ENCODE data around the gene PI4K2B.
"Not testable (repeated sequence)": the region's sequence is repeated elsewhere in the genome, so short reads cannot be mapped to it uniquely, and the experiment has no call there.

Gene PI4K2B

GRCh38 chr4:25245181-25245580 is 11.3 kb downstream of the PI4K2B start:
- DNase-seq, result no peak

GRCh38 chr4:25246680-25247611 is 13.1 kb downstream of the PI4K2B start:
- DNase-seq, result no peak

- not testable (repeated sequence) for DNase-seq
These were observed 15.0 kb downstream of the PI4K2B start for GRCh38 chr4:25248875-25249274.

DNA sequence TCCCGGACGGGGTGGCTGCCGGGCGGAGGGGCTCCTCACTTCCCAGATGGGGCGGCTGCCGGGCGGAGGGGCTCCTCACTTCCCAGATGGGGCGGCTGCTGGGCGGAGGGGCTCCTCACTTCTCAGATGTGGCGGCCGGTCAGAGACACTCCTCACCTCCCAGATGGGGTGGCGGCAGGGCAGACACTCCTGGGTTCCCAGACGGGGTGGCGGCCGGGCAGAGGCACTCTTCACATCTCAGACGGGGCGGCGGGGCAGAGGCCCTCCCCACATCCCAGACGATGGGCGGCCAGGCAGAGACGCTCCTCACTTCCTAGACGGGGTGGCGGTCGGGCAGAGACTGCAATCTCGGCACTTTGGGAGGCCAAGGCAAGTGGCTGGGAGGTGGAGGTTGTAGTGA is 15.7 kb downstream of the PI4K2B start:
- DNase-seq, result not testable (repeated sequence)

GRCh38 chr4:25252230-25253070 is 18.6 kb downstream of the PI4K2B start:
- no peak for DNase-seq

DNA sequence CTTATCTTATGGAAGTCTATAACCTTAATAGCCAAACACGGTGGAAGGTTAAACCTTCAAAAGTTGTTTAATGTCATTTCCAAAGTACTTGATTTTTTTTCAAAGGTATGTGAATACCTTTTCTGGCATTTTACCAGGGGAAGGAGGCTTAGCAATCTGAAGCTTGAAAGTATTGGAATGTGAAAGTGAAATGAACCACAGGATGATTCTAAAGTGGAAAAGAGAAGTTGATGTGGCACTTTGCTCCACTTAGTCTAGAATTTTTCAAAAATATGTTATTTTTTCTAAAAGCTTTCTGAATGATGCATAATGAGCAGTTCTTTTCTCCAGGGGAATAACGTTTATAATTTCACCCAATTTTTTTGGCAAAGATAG is 19.2 kb downstream of the PI4K2B start:
- no peak for DNase-seq

DNA sequence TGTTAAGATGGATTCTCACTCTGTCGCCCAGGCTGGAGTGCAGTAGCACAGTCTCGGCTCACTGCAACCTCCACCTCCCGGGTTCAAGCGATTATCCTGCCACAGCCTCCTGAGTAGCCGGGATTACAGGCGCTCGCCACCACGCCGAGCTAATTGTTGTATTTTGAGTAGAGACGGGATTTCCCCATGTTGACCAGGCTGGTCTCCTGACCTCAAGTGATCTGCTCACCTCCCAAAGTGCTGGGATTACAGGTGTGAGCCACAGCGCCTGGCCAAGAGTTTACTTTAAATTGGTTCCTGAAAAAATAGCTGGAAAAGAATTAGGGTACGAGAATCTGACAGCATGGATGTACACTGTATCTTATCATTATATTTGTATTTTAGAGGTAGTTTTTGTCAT is 20.0 kb downstream of the PI4K2B start:
- DNase-seq, result not testable (repeated sequence)

DNA sequence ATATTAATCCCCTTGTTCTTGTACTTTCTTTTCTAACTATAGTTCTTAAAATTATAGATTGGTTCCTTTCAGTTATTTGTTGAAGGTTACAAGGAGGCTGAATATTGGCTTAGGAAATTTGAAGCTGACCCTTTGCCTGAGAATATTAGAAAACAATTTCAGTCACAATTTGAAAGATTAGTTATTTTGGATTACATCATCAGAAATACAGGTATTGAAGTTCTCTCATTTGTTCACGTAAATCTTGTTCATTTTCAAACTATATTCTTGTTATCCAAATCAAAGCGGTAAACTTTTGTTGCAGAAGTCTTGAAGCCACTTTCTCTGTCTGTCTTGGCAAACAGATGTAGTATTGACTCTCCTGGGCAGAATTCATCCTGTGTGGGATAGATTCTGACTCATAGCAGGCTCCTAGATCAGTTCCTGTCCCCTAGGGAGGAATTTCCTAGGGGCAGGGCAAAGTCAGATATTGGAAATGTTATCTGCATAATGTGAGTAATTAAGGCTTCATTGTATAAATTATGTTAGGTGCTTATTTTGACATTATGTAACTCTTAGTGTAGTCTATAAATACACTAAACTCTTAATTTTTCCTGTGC is 25.2 kb downstream of the PI4K2B start:
- DNase-seq, result no peak

DNA sequence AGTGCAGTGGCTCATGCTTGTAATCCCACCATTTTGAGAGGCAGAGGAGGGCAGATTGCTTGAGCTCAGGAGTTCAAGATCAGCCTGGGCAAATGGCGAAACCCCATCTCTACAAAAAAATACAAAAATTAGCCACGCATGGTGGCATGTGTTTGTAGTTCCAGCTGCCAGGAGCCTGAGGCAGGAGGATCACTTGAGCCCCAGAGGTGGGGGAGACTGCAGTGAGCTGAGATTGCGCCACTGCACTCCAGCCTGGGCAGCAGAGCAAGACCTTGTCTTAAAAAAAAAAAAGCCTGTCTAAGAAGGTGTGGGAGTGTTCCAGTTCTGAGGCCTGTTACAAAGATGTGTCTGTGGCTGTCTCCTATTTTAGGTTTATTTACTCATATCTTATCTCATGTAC is 38.0 kb downstream of the PI4K2B start:
- no peak for DNase-seq

DNA sequence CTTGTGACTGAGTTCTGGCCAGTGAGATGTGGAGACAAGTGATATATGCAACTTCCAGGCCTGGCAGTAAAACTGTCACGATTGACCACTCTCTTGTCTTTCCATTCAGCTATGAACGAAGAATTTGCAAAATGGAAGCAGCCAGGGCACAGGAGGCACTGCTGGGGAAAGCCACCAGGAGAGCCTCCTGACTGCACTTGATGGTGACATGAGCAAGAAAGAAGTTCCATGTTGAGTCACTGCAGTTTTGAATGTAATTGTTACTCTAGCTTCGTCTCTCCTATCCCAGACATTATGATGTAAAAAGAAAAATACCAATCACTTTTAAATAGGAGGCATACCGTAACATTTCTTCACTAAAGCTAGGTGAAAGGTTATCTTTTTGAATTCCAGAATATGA is 46.4 kb downstream of the PI4K2B start:
- DNase-seq, result no peak

DNA sequence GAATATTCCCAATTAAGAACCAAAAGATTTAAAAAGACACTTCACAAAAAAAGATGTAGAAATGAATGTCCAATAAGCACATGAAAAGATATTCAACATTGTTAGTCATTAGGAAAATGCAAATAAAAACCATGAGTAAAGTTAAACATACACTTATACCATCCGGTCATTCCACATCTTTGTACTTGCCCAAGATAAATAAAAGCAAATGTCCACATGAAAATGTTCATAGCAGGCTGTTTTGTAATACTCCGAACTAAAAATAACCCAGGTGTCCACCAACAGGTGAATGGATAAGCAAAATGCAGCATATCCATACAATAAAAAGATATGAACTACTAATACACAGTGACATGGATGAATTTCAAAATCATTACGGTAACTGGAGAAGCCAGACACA is 50.1 kb downstream of the PI4K2B start:
- no peak for DNase-seq

- no peak for DNase-seq
These were observed 50.6 kb downstream of the PI4K2B start for GRCh38 chr4:25284466-25284865.

DNA sequence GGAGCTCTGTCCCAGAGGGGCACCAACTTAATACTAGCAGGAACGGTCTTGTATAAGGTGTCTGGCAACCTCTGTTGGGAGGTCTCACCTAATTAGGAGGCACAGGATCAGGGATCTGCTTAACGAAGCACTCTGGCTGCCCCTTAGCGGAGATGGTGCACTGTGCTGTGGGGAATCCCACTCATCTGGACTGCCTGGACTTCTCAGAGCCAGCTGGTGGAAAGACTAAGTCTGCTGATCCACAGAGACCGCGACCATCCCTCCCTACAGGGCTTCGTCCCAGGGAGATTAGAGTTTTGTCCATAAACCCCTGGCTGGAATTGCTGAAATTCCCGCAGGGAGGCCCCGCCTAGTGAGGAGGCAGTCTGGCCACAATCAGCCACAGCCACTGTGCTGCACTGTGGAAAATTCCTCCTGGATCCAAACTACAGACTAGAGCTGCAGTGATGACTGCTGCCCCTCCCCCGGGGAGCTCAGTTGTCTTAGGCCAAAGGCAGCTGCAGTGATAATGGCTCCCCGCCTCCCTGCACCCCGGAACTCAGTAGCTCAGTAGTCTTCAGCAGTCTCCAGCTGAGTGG is 56.7 kb downstream of the PI4K2B start:
- no peak for DNase-seq

DNA sequence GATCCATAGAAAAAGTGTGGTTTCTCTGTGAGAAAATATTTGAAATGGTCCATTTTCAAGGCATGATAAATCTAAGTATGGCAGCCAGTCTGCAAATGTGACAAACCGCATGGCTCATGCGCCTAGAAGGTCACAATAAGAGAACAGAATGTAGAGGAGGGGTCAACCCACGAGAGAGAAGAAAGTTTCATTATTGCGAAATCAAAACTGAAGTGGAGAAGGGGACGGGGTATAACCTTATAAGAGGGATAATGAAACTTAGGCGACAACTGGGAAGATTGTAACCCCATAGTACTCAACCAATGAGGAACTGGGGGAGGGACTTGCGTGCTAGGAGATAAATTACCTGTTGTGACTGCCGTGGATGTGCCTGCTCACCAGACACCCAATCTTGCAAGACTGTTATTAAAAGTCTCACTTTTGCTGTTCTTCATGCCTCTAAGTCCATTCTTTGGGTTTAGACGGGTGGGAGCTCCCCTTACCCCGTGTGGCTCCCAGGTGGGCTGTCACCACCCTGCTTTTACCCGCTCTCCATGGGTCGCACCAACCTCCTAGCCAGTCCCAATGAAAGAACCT is 57.4 kb downstream of the PI4K2B start:
- DNase-seq, result no peak

DNA sequence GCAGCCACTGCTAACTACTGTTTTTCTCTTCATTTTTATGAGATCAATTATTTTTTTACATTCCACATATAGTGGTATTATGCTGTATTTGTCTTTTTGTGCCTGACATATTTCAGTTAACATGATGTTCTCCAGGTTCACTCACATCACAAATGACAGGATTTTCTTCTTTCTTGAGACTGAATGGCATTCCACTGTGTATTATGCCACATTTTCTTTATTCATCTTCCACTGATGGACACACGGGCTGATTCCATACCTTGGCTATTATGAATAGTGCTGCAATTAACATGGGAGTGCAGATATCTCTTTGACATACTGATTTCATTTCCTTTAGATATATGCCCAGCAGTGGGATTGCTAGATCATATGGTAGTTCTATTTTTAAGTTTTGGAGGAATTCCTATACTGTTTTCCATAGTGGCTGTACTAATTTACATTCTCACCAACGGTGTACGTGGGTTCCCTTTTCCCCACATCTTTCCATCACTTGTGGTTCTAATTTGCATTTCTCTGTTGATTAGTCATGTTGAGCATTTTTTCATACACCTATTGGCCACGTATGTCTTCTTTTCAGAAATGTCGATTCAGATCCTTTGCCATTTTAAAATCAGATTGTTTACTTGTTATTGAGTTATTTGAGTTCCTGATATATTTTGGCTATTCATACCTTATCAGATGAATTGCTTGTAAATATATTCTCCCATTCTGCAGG is 63.9 kb downstream of the PI4K2B start:
- no peak for DNase-seq

DNA sequence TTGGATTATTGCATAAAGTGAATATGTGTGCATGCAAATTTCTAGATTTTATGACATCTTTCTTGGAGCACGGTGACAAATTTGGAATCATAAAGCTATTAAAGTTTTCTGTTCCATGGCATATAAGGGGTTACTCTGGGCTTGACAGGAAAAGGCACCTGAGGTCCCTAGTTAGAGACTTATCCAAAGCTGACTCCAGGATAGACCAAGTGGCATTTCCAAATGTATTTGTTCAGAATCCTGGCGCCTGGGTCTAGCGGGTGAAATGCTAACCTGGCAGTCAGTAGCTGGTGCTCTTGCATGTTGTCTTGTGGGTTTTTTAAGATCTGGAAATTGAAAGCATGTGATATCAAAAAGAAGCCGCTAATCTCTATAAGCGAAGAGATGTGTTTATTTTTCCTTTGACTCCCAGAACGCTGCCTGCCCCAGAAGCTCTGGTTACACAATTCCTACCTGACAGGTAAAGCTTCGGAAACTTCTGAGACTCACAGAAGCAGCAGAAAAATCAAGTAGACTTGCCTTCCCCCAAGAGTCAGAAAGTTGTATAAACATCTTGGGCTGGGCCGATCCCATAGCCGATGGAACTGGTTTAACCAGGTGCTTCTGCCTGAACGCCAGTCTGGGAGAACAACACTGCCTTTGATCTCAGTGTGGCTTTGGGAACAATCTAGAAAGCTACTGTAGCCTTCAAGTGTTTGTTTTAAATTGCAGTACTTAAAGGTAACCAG is 65.8 kb downstream of the PI4K2B start:
- no peak for DNase-seq

DNA sequence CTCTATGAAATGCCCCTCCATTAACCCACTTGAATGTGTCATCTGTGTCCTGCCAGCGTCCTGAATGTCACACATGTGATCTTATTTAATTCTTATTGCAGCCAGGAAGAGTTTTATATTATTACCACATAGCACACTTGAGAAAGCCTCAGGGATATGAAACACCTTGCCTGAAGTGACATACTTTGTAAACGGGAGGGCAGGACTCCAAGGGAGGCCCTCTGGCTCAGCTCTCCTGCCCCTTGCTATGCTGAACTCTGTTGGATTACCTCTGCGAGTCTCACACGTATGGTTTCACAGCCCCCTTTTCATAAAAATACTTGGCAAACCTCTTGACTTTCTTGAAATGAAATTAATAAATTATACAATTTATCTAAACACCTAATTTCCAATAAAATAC is 67.6 kb downstream of the PI4K2B start:
- DNase-seq, result no peak

DNA sequence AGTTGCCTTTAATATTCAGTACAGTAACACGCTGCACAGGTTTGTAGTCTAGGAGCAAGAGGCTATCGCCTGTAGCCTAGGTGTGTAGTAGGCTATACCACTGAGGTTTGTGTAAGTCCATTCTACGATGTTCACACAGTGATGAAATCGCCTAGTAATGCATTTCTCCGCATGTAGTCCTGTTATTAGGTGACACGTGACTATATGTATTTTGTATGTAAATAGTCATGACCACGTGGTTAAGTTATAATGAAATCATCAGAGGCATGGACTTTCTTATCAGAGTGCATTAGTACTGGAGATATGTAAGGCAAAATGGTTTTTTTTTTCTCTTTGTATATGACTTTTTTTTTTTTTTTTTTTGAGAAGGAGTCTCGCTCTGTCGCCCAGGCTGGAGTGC is 68.8 kb downstream of the PI4K2B start:
- no peak for DNase-seq

DNA sequence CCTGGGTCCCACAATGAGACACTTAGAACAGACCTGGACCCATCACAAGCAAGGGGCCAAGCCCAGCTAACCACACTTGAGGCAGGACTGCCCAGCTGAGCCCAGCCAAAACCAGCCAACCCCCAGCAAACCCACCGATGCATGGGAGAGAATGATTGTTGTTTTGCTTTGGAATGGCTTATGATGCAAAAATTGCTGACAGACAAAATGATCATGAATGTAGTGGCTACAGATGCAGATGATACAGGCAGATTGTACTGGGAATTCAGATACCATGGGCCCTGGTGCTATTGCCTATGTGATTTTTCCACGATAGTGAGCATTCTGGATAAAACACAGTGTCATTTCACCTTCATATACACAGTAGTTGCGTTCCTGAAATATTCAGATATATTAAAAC is 69.7 kb downstream of the PI4K2B start:
- no peak for DNase-seq

DNA sequence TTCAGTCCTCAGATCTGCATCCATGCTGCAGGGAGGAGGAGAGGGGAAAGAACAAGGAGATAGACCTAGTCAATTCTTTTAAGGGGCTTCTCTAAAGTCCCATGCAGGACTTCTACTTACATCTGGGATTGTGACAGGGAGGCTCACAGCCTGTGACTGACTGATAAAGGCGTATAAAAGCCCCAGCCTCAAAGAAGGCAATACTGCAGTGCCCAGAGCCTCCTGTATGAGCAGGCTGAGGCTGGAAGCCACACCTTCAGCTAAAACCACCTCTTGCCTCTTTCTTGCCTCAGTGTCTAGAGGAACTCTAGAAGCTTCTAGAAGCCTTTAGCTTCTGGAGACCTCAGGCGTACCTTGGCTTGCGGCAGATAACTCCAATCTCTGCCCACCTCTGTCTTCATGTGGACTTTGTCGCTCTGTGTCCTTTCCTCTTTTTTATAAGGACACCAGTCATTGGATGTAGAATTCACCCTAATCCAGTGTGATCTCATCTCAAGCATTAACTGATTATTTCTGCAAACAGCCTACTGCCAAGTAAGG is 72.8 kb downstream of the PI4K2B start:
- DNase-seq, result no peak

DNA sequence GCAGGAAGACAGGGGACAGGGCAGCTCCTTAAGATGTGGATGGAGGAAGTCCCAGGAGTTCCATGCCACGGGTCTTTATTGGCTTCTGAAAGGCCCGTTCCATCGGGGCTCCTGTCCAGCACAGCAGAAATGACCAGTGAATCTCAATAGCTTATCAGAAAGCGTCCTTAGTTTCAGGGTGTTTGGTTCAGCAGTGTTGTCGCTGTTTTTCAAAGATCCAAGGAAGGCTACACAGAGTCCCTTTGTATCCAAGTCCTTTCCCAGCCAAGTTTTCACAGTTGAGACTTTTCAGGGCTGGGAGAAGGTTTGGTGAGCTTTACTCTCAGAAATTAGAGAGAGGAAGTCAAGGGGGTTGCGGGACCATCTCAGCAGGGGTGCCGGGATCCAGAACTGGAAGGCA is 73.8 kb downstream of the PI4K2B start:
- DNase-seq, result no peak
